IMR-90 (cell line): Measurements from ENCODE around the gene SUGCT. TPM values are rescaled to one million over a fixed set of nuclear protein-coding genes. Genes with fewer than 3 reads are reported as not detected.

ENCODE experiments used
- ATAC-seq: fragments of 200-7000 bp; cut with Tn5 transposase; 2 replicates; pipeline ENCODE4 v1.9.1; 2020; ENCODE audit warnings: low read depth, mild to moderate bottlenecking, moderate library complexity
- BruUV-seq: library from RNA; stranded (reverse); fragments of 400-500 nt; replicated peaks from 2 replicates; lab custom pipeline; 2021; lab: Mats Ljungman, UMichigan
- CTCF ChIA-PET: fragments of 300-600 bp; formaldehyde crosslinking; extraction: SDS; loops from one replicate; lab custom pipeline; 2021; ENCODE audit warnings: antibody characterized with exemption; lab: Yijun Ruan, JAX
- POLR2A ChIA-PET: fragments of 300-600 bp; sonication (Branson Sonifier 250); formaldehyde crosslinking; loops from one replicate; lab custom pipeline; 2022; ENCODE audit warnings: antibody characterized with exemption; ENCODE audit not compliant: unreplicated experiment; lab: Charles Lee
- DNase-seq: peaks from one replicate; pipeline ENCODE4 v3.0.0; 2013
- H2AFZ ChIP-seq: replicated peaks from 2 replicates; pipeline ENCODE3; 2013; ENCODE audit warnings: low read length, mild to moderate bottlenecking; ENCODE audit not compliant: poor library complexity
- H2AK5ac ChIP-seq: 2 replicates; pipeline ENCODE4 v1.6.1; 2013; ENCODE audit warnings: low read depth, low read length, inconsistent platforms
- H2AK9ac ChIP-seq: replicated peaks from 2 replicates; pipeline ENCODE3; 2013; ENCODE audit warnings: mild to moderate bottlenecking, low read depth, low read length, moderate library complexity; ENCODE audit not compliant: poor library complexity
- H2BK120ac ChIP-seq: 2 replicates; pipeline ENCODE4 v1.6.1; 2013; ENCODE audit warnings: low read depth, low read length, inconsistent platforms
- H2BK15ac ChIP-seq: 3 replicates; pipeline ENCODE4 v1.6.1; 2013; ENCODE audit warnings: low read depth, low read length, inconsistent platforms
- H2BK20ac ChIP-seq: 2 replicates; pipeline ENCODE4 v1.6.1; 2013; ENCODE audit warnings: low read depth, mild to moderate bottlenecking, inconsistent platforms, low read length, moderate library complexity
- H2BK5ac ChIP-seq: 2 replicates; pipeline ENCODE4 v1.6.1; 2013; ENCODE audit warnings: mild to moderate bottlenecking, low read depth, low read length, inconsistent platforms; ENCODE audit not compliant: poor library complexity, severe bottlenecking
- H3K14ac ChIP-seq: replicated peaks from 2 replicates; pipeline ENCODE4 v1.6.1; 2013; ENCODE audit warnings: low read depth, low read length, inconsistent platforms
- H3K18ac ChIP-seq: 2 replicates; pipeline ENCODE4 v1.6.1; 2013; ENCODE audit warnings: low read depth, low read length, control low read depth
- H3K23ac ChIP-seq: 2 replicates; pipeline ENCODE4 v1.6.1; 2013; ENCODE audit warnings: low read depth, low read length, inconsistent platforms
- H3K27ac ChIP-seq: 2 replicates; pipeline ENCODE4 v1.5.1; 2013; ENCODE audit warnings: mild to moderate bottlenecking, control low read depth, low read length; ENCODE audit not compliant: insufficient read depth
- H3K27me3 ChIP-seq: 2 replicates; pipeline ENCODE4 v1.6.1; 2013; ENCODE audit warnings: low read length; ENCODE audit not compliant: control insufficient read depth, insufficient read depth
- H3K36me3 ChIP-seq: 2 replicates; pipeline ENCODE4 v1.6.1; 2013; ENCODE audit warnings: low read length, mixed read lengths; ENCODE audit not compliant: control insufficient read depth, insufficient read depth
- H3K4ac ChIP-seq: 2 replicates; pipeline ENCODE4 v1.6.1; 2013; ENCODE audit warnings: low read depth, low read length, inconsistent platforms
- H3K4me1 ChIP-seq: 2 replicates; pipeline ENCODE4 v1.6.1; 2013; ENCODE audit warnings: low read length, mixed read lengths; ENCODE audit not compliant: control insufficient read depth, insufficient read depth
- H3K4me2 ChIP-seq: 2 replicates; pipeline ENCODE4 v1.6.1; 2013; ENCODE audit warnings: low read depth, mild to moderate bottlenecking, control low read depth, low read length, moderate library complexity
- H3K4me3 ChIP-seq: 2 replicates; pipeline ENCODE4 v1.5.1; 2013; ENCODE audit warnings: low read depth, mild to moderate bottlenecking, control low read depth, low read length, moderate library complexity; ENCODE audit not compliant: insufficient read depth
- H3K56ac ChIP-seq: 2 replicates; pipeline ENCODE4 v1.6.1; 2013; ENCODE audit warnings: low read length, inconsistent platforms; ENCODE audit not compliant: insufficient read depth; ENCODE audit errors: extremely low read depth
- H3K79me1 ChIP-seq, 2 experiments: 2 replicates each; pipeline ENCODE4 v1.6.1; 2013; ENCODE audit warnings: low read length in 2 of 2, inconsistent platforms in 1 of 2, low read depth in 1 of 2
- H3K9ac ChIP-seq: 2 replicates; pipeline ENCODE4 v1.6.1; 2013; ENCODE audit warnings: low read depth, low read length, control low read depth
- H3K9me1 ChIP-seq: 2 replicates; pipeline ENCODE4 v1.6.1; 2013; ENCODE audit warnings: low read length, inconsistent platforms; ENCODE audit not compliant: insufficient read depth
- H3K9me3 ChIP-seq: 2 replicates; pipeline ENCODE4 v1.6.1; 2013; ENCODE audit warnings: low read length; ENCODE audit not compliant: control insufficient read depth, insufficient read depth
- H4K20me1 ChIP-seq: 2 replicates; pipeline ENCODE4 v1.6.1; 2013; ENCODE audit warnings: low read length, inconsistent platforms; ENCODE audit not compliant: insufficient read depth
- H4K5ac ChIP-seq: 2 replicates; pipeline ENCODE4 v1.6.1; 2013; ENCODE audit warnings: mild to moderate bottlenecking, low read depth, low read length, control low read depth
- H4K8ac ChIP-seq, 2 experiments: 2 replicates each; pipeline ENCODE4 v1.6.1; 2013; ENCODE audit warnings: low read depth in 2 of 2, low read length in 2 of 2, control low read depth in 1 of 2, inconsistent platforms in 1 of 2
- H4K91ac ChIP-seq: 2 replicates; pipeline ENCODE4 v1.6.1; 2013; ENCODE audit warnings: low read depth, low read length, inconsistent platforms; ENCODE audit not compliant: insufficient read depth
- BHLHE40 ChIP-seq: fragments of 150-350 bp; IDR thresholded peaks from 2 replicates; pipeline ENCODE4 v1.6.1; 2016; ENCODE audit warnings: mild to moderate bottlenecking, low read depth, low read length
- CEBPB ChIP-seq: IDR thresholded peaks from 2 replicates; pipeline ENCODE4 v1.6.1; 2012; ENCODE audit warnings: low read depth, low read length, improper control_type of control experiment
- CHD1 ChIP-seq: IDR thresholded peaks from 2 replicates; pipeline ENCODE4 v1.6.1; 2012; ENCODE audit warnings: low read depth, low read length, improper control_type of control experiment
- CTCF ChIP-seq: conservative IDR thresholded peaks from 2 replicates; pipeline ENCODE4 v1.5.1; 2012; ENCODE audit warnings: mild to moderate bottlenecking, low read depth, low read length, improper control_type of control experiment
- ELK1 ChIP-seq: fragments of 150-350 bp; IDR thresholded peaks from 2 replicates; pipeline ENCODE4 v1.6.1; 2016; ENCODE audit warnings: low read depth, mild to moderate bottlenecking, low read length, moderate library complexity, borderline replicate concordance
- FOS ChIP-seq: fragments of 150-350 bp; IDR thresholded peaks from 2 replicates; pipeline ENCODE4 v1.6.1; 2016; ENCODE audit warnings: low read depth, low read length
- MAFK ChIP-seq: IDR thresholded peaks from 2 replicates; pipeline ENCODE4 v1.6.1; 2012; ENCODE audit warnings: low read depth, low read length, improper control_type of control experiment
- MAZ ChIP-seq: IDR thresholded peaks from 2 replicates; pipeline ENCODE4 v1.6.1; 2012; ENCODE audit warnings: low read depth, mild to moderate bottlenecking, low read length, improper control_type of control experiment, moderate library complexity, borderline replicate concordance
- MXI1 ChIP-seq: IDR thresholded peaks from 2 replicates; pipeline ENCODE4 v1.6.1; 2012; ENCODE audit warnings: low read depth, mild to moderate bottlenecking, low read length, moderate library complexity, borderline replicate concordance
- NFE2L2 ChIP-seq: fragments of 150-350 bp; IDR thresholded peaks from 2 replicates; pipeline ENCODE4 v1.6.1; 2016; ENCODE audit warnings: low read depth, mild to moderate bottlenecking, low read length
- POLR2A ChIP-seq: IDR thresholded peaks from 2 replicates; pipeline ENCODE4 v1.6.1; 2012; ENCODE audit warnings: mild to moderate bottlenecking, low read depth, low read length
- RAD21 ChIP-seq: IDR thresholded peaks from 2 replicates; pipeline ENCODE4 v1.6.1; 2012; ENCODE audit warnings: low read length, improper control_type of control experiment
- RCOR1 ChIP-seq: IDR thresholded peaks from 2 replicates; pipeline ENCODE4 v1.6.1; 2012; ENCODE audit warnings: mild to moderate bottlenecking, low read length, improper control_type of control experiment; ENCODE audit not compliant: insufficient replicate concordance
- RFX5 ChIP-seq: IDR thresholded peaks from 2 replicates; pipeline ENCODE4 v1.8.0; 2012; ENCODE audit warnings: low read depth, mild to moderate bottlenecking, low read length, moderate library complexity
- SMC3 ChIP-seq: fragments of 150-350 bp; IDR thresholded peaks from 2 replicates; pipeline ENCODE4 v1.6.1; 2016; ENCODE audit warnings: low read depth, mild to moderate bottlenecking, antibody characterized with exemption, low read length, moderate library complexity
- USF2 ChIP-seq: fragments of 150-350 bp; IDR thresholded peaks from 2 replicates; pipeline ENCODE4 v1.6.1; 2017; ENCODE audit warnings: mild to moderate bottlenecking, antibody characterized with exemption, low read length, low read depth
- WGBS, 2 experiments: methylation state at CpG; one replicate each; pipeline versions ENCODE4 v1.1.5 to v1.1.7; 2013; ENCODE audit warnings: missing lambda C conversion rate in 2 of 2; ENCODE audit not compliant: insufficient read length in 1 of 2; ENCODE audit errors: extremely low coverage in 2 of 2; 5-methylcytosine and 5-hydroxymethylcytosine counted together
- dilution Hi-C: fragments of 300-500 bp; cut with HindIII; formaldehyde crosslinking; loops from one replicate; pipeline ENCODE4 v1.14.3; 2018; ENCODE audit warnings: low sequenced_read_pairs; ENCODE audit not compliant: unreplicated experiment
- in situ Hi-C: fragments of 300-500 bp; cut with MboI; formaldehyde crosslinking; loops from 3 replicates; pipeline ENCODE4 v1.14.3; 2019; ENCODE audit warnings: low sequenced_read_pairs, inconsistent platforms, mixed read lengths
- intact Hi-C: fragments of 100-400 bp; cut with micrococcal nuclease; formaldehyde crosslinking; loops from 2 replicates; pipeline ENCODE4 v1.10.0; 2022
- polyA plus RNA-seq, 3 experiments: library from polyadenylated mRNA; depleted of rRNA; stranded (reverse); fragments of >200 nt; gene quantifications; 2 replicates each; pipeline ENCODE4 v1.2.3, GENCODE V29; 2012; ENCODE audit warnings: low replicate concordance in 1 of 3
- total RNA-seq: library from RNA; depleted of rRNA; stranded (reverse); fragments of >200 nt; gene quantifications from 2 replicates; pipeline ENCODE4 v1.2.3, GENCODE V29; 2012

SUGCT gene
- total and polyA plus RNA-seq, 2 of the 4 experiments (the other 2 are of a cell fraction) = 5.9 to 8.3 TPM

GRCh38 chr7:40786909-40787308 lies 652.1 kb downstream of the SUGCT start:
- no peak overlapping the region for H3K27ac ChIP-seq
- no TSS peak for BruUV-seq
- H3K9me1 ChIP-seq = no peaks in the 10 kb centered on the region
- no peak overlapping the region for H2AK9ac ChIP-seq
- DNase-seq = no peak
- no peak for TF ChIP-seq NFE2L2
- TF ChIP-seq CHD1 = no peak
- no peak for TF ChIP-seq RCOR1
- no peak for TF ChIP-seq ELK1
- TF ChIP-seq POLR2A = no peak
- TF ChIP-seq USF2 = no peak
- TF ChIP-seq MAFK = no peak
- TF ChIP-seq RAD21 = no peak
- no peak for TF ChIP-seq CEBPB
- no peak for TF ChIP-seq CTCF
- no peak for TF ChIP-seq MXI1
- TF ChIP-seq MAZ = no peak
- no peak for TF ChIP-seq FOS
- TF ChIP-seq BHLHE40 = no peak
- TF ChIP-seq SMC3 = no peak
- no peak for TF ChIP-seq RFX5
- no peak overlapping the region for H2BK120ac ChIP-seq
- dilution Hi-C loops (no loop called here), in situ Hi-C loops (no loop called here), intact Hi-C loops (no loop called here)
- H2BK5ac ChIP-seq = no peak overlapping the region
- no peak overlapping the region for H3K23ac ChIP-seq
- H2AK5ac ChIP-seq = no peak overlapping the region
- no peak overlapping the region for H3K4ac ChIP-seq
- no peak overlapping the region for H3K56ac ChIP-seq
- no peak overlapping the region for H4K8ac ChIP-seq
- H3K14ac ChIP-seq = no peak overlapping the region
- no peaks in the 10 kb centered on the region for H3K27me3 ChIP-seq
- WGBS, 2 experiments = no CpG with 5 or more reads among the region's 1 CpG
- no peak overlapping the region for H4K5ac ChIP-seq
- CTCF ChIA-PET = no interaction called here
- no peaks in the 10 kb centered on the region for H3K4me1 ChIP-seq
- H2BK20ac ChIP-seq = no peak overlapping the region
- no peak for ATAC-seq
- no peaks in the 10 kb centered on the region for H3K36me3 ChIP-seq
- H3K79me1 ChIP-seq = no peaks in the 10 kb centered on the region
- no peaks in the 10 kb centered on the region for H4K20me1 ChIP-seq
- no peaks in the 10 kb centered on the region for H3K9me3 ChIP-seq
- no peak overlapping the region for H3K4me3 ChIP-seq
- H4K91ac ChIP-seq = no peak overlapping the region
- POLR2A ChIA-PET = no interaction called here
- H3K18ac ChIP-seq = no peak overlapping the region
- no peak overlapping the region for H3K4me2 ChIP-seq
- no peak overlapping the region for H2BK15ac ChIP-seq
- no peak overlapping the region for H2AFZ ChIP-seq
- no peak overlapping the region for H3K9ac ChIP-seq
